H1 (cell line): ENCODE results near the gene DNAH8. TPM values are rescaled to one million over a fixed set of nuclear protein-coding genes. Genes with fewer than 3 reads are reported as not detected.

Source experiments
- CTCF ChIA-PET: fragments of 300-600 bp; sonication (Branson Sonifier 250); formaldehyde crosslinking; loops from one replicate; lab custom pipeline; 2021; ENCODE audit not compliant: partially characterized antibody; lab: Charles Lee
- POLR2A ChIA-PET: fragments of 300-600 bp; sonication (Branson Sonifier 250); formaldehyde crosslinking; loops from one replicate; lab custom pipeline; 2021; ENCODE audit warnings: inconsistent platforms; ENCODE audit not compliant: partially characterized antibody; lab: Charles Lee
- DNase-seq, 2 experiments: peaks; one replicate each; pipeline versions ENCODE4 v3.0.0 to v3.0.0-alpha.2; 2010 to 2022; ENCODE audit warnings: low spot score in 2 of 2, low read depth in 1 of 2, mixed read lengths in 1 of 2
- FAIRE-seq: peaks from 2 replicates; lab custom pipeline; 2011; peaks lifted over from hg19 to GRCh38; lab: Jason Lieb, UNC
- H2AFZ ChIP-seq: 2 replicates; pipeline ENCODE4 v1.8.1; 2012; ENCODE audit warnings: low read length, inconsistent platforms
- H2AK5ac ChIP-seq: 2 replicates; pipeline ENCODE4 v1.6.1; 2013; ENCODE audit warnings: low read depth, low read length
- H2BK120ac ChIP-seq: replicated peaks from 2 replicates; pipeline ENCODE3; 2013; ENCODE audit warnings: low read depth, low read length, inconsistent platforms
- H2BK12ac ChIP-seq: 2 replicates; pipeline ENCODE4 v1.6.1; 2013; ENCODE audit warnings: low read depth, low read length
- H2BK15ac ChIP-seq: 2 replicates; pipeline ENCODE4 v1.6.1; 2013; ENCODE audit warnings: low read length
- H2BK20ac ChIP-seq: 2 replicates; pipeline ENCODE4 v1.6.1; 2013; ENCODE audit warnings: low read length
- H2BK5ac ChIP-seq: 2 replicates; pipeline ENCODE4 v1.6.1; 2013; ENCODE audit warnings: low read depth, low read length
- H3K14ac ChIP-seq: 2 replicates; pipeline ENCODE4 v1.6.1; 2013; ENCODE audit warnings: inconsistent platforms; ENCODE audit not compliant: insufficient read length
- H3K18ac ChIP-seq: 2 replicates; pipeline ENCODE4 v1.6.1; 2013; ENCODE audit warnings: low read length; ENCODE audit errors: extremely low read depth
- H3K23ac ChIP-seq: 2 replicates; pipeline ENCODE4 v1.6.1; 2013; ENCODE audit warnings: inconsistent platforms; ENCODE audit not compliant: insufficient read length
- H3K23me2 ChIP-seq: 2 replicates; pipeline ENCODE4 v1.6.1; 2013; ENCODE audit warnings: low read depth, low read length
- H3K27ac ChIP-seq: 2 replicates; pipeline ENCODE4 v1.6.1; 2011; ENCODE audit warnings: low read depth, low read length, inconsistent platforms
- H3K27me3 ChIP-seq, 4 experiments: replicated peaks in 1 of 4; 1 replicate in 1 of 4; 2 replicates in 3 of 4; pipeline versions ENCODE4 v1.6.1 to v1.8.1; 2011 to 2013; ENCODE audit warnings: low read length in 3 of 4, mild to moderate bottlenecking in 3 of 4, inconsistent platforms in 2 of 4, mixed read lengths in 2 of 4, moderate library complexity in 1 of 4; ENCODE audit not compliant: control insufficient read depth in 3 of 4, insufficient read depth in 3 of 4; ENCODE audit errors: extremely low read depth in 1 of 4
- H3K36me3 ChIP-seq, 4 experiments: 2 replicates each; pipeline versions ENCODE4 v1.6.1 to v1.8.1; 2011 to 2013; ENCODE audit warnings: mild to moderate bottlenecking in 4 of 4, low read length in 3 of 4, moderate library complexity in 2 of 4, control low read depth in 1 of 4, inconsistent platforms in 1 of 4; ENCODE audit not compliant: insufficient read depth in 4 of 4, control insufficient read depth in 2 of 4
- H3K4ac ChIP-seq: replicated peaks from 2 replicates; pipeline ENCODE3; 2013; ENCODE audit warnings: low read length, low read depth, mixed read lengths, inconsistent platforms; ENCODE audit not compliant: insufficient read length
- H3K4me1 ChIP-seq, 4 experiments: replicated peaks in 1 of 4; 1 replicate in 1 of 4; 2 replicates in 3 of 4; pipeline versions ENCODE4 v1.6.1 to v1.8.1; 2011 to 2013; ENCODE audit warnings: low read length in 3 of 4, inconsistent platforms in 2 of 4, mixed read lengths in 1 of 4; ENCODE audit not compliant: insufficient read depth in 4 of 4, control insufficient read depth in 3 of 4
- H3K4me2 ChIP-seq, 2 experiments: 2 replicates each; pipeline versions ENCODE4 v1.6.1 to v1.8.1; 2011 to 2013; ENCODE audit warnings: low read depth in 2 of 2, low read length in 2 of 2, control low read depth in 1 of 2, inconsistent platforms in 1 of 2, mild to moderate bottlenecking in 1 of 2; ENCODE audit not compliant: insufficient read depth in 1 of 2
- H3K4me3 ChIP-seq, 4 experiments: fragments of 200-600, 300-600 bp in 1 of 4; sonication (generic), shearing (Covaris generic), sonication (Bioruptor Twin) in 1 of 4; 2 replicates each; pipeline versions ENCODE4 v1.5.1 to v1.8.1; 2011 to 2016; ENCODE audit warnings: low read length in 4 of 4, low read depth in 3 of 4, control low read depth in 2 of 4, inconsistent platforms in 2 of 4, mild to moderate bottlenecking in 2 of 4, mixed read lengths in 1 of 4, moderate library complexity in 1 of 4; ENCODE audit not compliant: insufficient read depth in 2 of 4; ENCODE audit errors: extremely low read depth in 1 of 4
- H3K56ac ChIP-seq: replicated peaks from 2 replicates; pipeline ENCODE3; 2013; ENCODE audit warnings: low read depth, mild to moderate bottlenecking, mixed read lengths, low read length, inconsistent platforms; ENCODE audit not compliant: insufficient read length
- H3K79me1 ChIP-seq: 2 replicates; pipeline ENCODE4 v1.6.1; 2013; ENCODE audit warnings: low read depth, low read length, control low read depth
- H3K79me2 ChIP-seq, 2 experiments: 2 replicates each; pipeline versions ENCODE4 v1.6.1 to v1.8.1; 2012 to 2013; ENCODE audit warnings: low read length in 2 of 2, mild to moderate bottlenecking in 2 of 2, inconsistent platforms in 1 of 2; ENCODE audit not compliant: insufficient read depth in 2 of 2, control insufficient read depth in 1 of 2
- H3K9ac ChIP-seq, 4 experiments: replicated peaks in 1 of 4; 1 replicate in 1 of 4; 2 replicates in 3 of 4; pipeline versions ENCODE4 v1.6.1 to v1.8.1; 2011 to 2013; ENCODE audit warnings: low read depth in 3 of 4, low read length in 3 of 4, control low read depth in 2 of 4, mild to moderate bottlenecking in 2 of 4, moderate library complexity in 2 of 4, inconsistent platforms in 1 of 4; ENCODE audit errors: extremely low read depth in 1 of 4
- H3K9me3 ChIP-seq, 2 experiments: 2 replicates each; pipeline versions ENCODE4 v1.6.1 to v1.8.1; 2012 to 2013; ENCODE audit warnings: mild to moderate bottlenecking in 2 of 2, moderate library complexity in 2 of 2, control low read depth in 1 of 2, inconsistent platforms in 1 of 2, low read depth in 1 of 2, low read length in 1 of 2, mixed read lengths in 1 of 2; ENCODE audit not compliant: insufficient read depth in 2 of 2
- H4K20me1 ChIP-seq, 2 experiments: replicated peaks in 1 of 2; 2 replicates each; pipeline versions ENCODE3 to v1.8.1; 2011 to 2013; ENCODE audit warnings: inconsistent platforms in 2 of 2, low read length in 2 of 2, mild to moderate bottlenecking in 1 of 2; ENCODE audit not compliant: insufficient read depth in 2 of 2, control insufficient read depth in 1 of 2
- H4K5ac ChIP-seq: 2 replicates; pipeline ENCODE4 v1.6.1; 2013; ENCODE audit warnings: low read length, low read depth, mixed read lengths, inconsistent platforms; ENCODE audit not compliant: insufficient read length
- H4K8ac ChIP-seq: 2 replicates; pipeline ENCODE4 v1.8.0; 2013; ENCODE audit warnings: mild to moderate bottlenecking, moderate library complexity, low read length, inconsistent platforms; ENCODE audit not compliant: insufficient read depth; ENCODE audit errors: extremely low read depth
- H4K91ac ChIP-seq: replicated peaks from 2 replicates; pipeline ENCODE3; 2013; ENCODE audit warnings: low read length, mixed read lengths, inconsistent platforms; ENCODE audit not compliant: insufficient read length
- CBX8 ChIP-seq: fragments of 300-800, 300-1000 bp; sonication (generic); IDR thresholded peaks from 2 replicates; pipeline ENCODE4 v1.7.1; 2016; ENCODE audit warnings: low read depth, low read length, borderline replicate concordance
- WGBS, 2 experiments: shearing (Covaris generic) in 1 of 2; methylation state at CpG; one replicate each; pipeline versions ENCODE4 v1.1.6 to v1.1.7; 2013 to 2015; ENCODE audit warnings: low lambda C conversion rate in 2 of 2, mixed read lengths in 2 of 2, inconsistent platforms in 1 of 2, low coverage in 1 of 2, missing lambda C conversion rate in 1 of 2; ENCODE audit not compliant: insufficient replicate concordance in 2 of 2, insufficient coverage in 1 of 2, insufficient read length in 1 of 2; ENCODE audit errors: extremely low coverage in 1 of 2, missing lambda C conversion rate in 1 of 2; 5-methylcytosine and 5-hydroxymethylcytosine counted together
- polyA plus RNA-seq, 7 experiments: library from polyadenylated mRNA; depleted of rRNA in 3 of 7; stranded (reverse) in 5 of 7; unstranded in 2 of 7; fragments of >200 nt in 5 of 7; fragments of 200-250 nt in 2 of 7; gene quantifications; 1 replicate in 5 of 7; 2 replicates in 1 of 7; 4 replicates in 1 of 7; pipeline versions ENCODE4 v1.2.1 to v1.2.3, GENCODE V29; 2011 to 2013; ENCODE audit warnings: missing spikeins in 2 of 7, mixed read lengths in 2 of 7
- total RNA-seq: library from RNA; stranded (reverse); fragmentation: NEBNext Ultra II Directional; extraction: Animal tissue kit (Norgen Biotek cat#: 25700); gene quantifications from 2 replicates; pipeline ENCODE4 v1.2.1, GENCODE V29; 2021

Gene DNAH8
- total and polyA plus RNA-seq, 2 of the 8 experiments (the other 6 are each of a cell fraction or from before 2014, with no cell fraction given): under 0.01 TPM; not detected in 1

DNA sequence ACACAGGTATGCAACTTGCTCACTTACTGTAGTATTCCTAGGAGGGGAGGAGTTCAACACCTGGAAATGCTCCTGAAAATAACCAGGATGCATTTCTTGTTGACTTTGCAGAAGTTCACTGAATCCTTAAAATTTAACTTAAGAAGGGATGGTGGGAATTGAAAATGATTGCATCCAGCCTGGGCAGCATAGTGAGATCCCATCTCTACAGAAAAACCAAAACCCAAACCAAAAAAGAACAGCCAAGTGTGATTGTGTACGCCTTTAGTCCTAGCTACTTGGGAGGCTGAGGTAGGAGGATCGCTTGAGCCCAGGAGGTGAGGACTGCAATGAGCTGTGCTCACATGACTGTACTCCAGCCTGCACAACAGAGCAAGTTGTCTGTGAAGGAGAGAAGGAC lies 1.7 kb downstream of the DNAH8 start:
- no peak for TF ChIP-seq CBX8
- TF ChIP-seq, all 59 proteins: peak for 0
- no peak for FAIRE-seq
- no peak overlapping the region for H3K9ac ChIP-seq
- no peaks in the 10 kb centered on the region for H3K9me3 ChIP-seq
- POLR2A ChIA-PET: interaction anchor here (0.6 kb wide), 1 partner anchor 118 kb away, joined by 3 read pairs; no protein-coding TSS in a partner anchor
- H3K56ac ChIP-seq: no peak overlapping the region
- no peak overlapping the region for H2BK5ac ChIP-seq
- no peak overlapping the region for H2AFZ ChIP-seq
- H4K20me1 ChIP-seq: no peaks in the 10 kb centered on the region
- H4K8ac ChIP-seq: no peak overlapping the region
- H3K14ac ChIP-seq: no peak overlapping the region
- no peak overlapping the region for H4K5ac ChIP-seq
- H3K4me3 ChIP-seq: no peak overlapping the region
- 0 out of 2 replicates have a peak overlapping the region, but pooled peaks have one; percentile 75 for H2AK5ac ChIP-seq
- no peak overlapping the region for H2BK20ac ChIP-seq
- no peak overlapping the region for H2BK120ac ChIP-seq
- CTCF ChIA-PET: interaction anchor here (0.6 to 1.8 kb wide), 4 partner anchors 10 to 985 kb away, joined by 3 to 6 read pairs (median 4); no protein-coding TSS in a partner anchor
- H3K4me2 ChIP-seq: no peak overlapping the region
- no peaks in the 10 kb centered on the region for H3K36me3 ChIP-seq
- H3K4ac ChIP-seq: no peak overlapping the region
- 85% methylated on average over 2 of the region's 2 CpGs; no CpG with 5 or more reads in 1 of the 2 experiments for WGBS, 2 experiments
- H3K4me1 ChIP-seq: no peaks in the 10 kb centered on the region
- H4K91ac ChIP-seq: no peak overlapping the region
- no peak overlapping the region for H3K27ac ChIP-seq
- peaks cover 5 to 21% (median 15%) of the 10 kb centered on the region in 4 experiments; a peak in 6 of 7 replicates for H3K27me3 ChIP-seq
- H2BK15ac ChIP-seq: no peak overlapping the region
- H3K79me1 ChIP-seq: no peaks in the 10 kb centered on the region
- DNase-seq: no peak
- no peak overlapping the region for H2BK12ac ChIP-seq
- H3K23ac ChIP-seq: no peak overlapping the region
- no peaks in the 10 kb centered on the region for H3K79me2 ChIP-seq
- no peak overlapping the region for H3K18ac ChIP-seq
- H3K23me2 ChIP-seq: no peaks in the 10 kb centered on the region
